HCT116 (cell line): ENCODE data around the gene ABCG1. TPM values are rescaled to one million over a fixed set of nuclear protein-coding genes. Genes with fewer than 3 reads are reported as not detected.

Experiments used
- ATAC-seq: fragments of 200-7000 bp; cut with Tn5 transposase; 2 replicates; pipeline ENCODE4 v1.9.1; 2020; ENCODE audit warnings: mild to moderate bottlenecking, moderate library complexity
- BruUV-seq: library from RNA; stranded (reverse); fragments of 400-500 nt; replicated peaks from 2 replicates; lab custom pipeline; 2021; lab: Mats Ljungman, UMichigan
- CTCF ChIA-PET: fragments of 300-600 bp; sonication (Branson Sonifier 250); formaldehyde crosslinking; loops from one replicate; lab custom pipeline; 2021; ENCODE audit warnings: antibody characterized with exemption; lab: Charles Lee
- POLR2A ChIA-PET: fragments of 300-600, 350-600 bp; sonication (Branson Sonifier 250); formaldehyde crosslinking; loops from one replicate; lab custom pipeline; 2021; ENCODE audit warnings: antibody characterized with exemption; lab: Charles Lee
- RAD21 ChIA-PET, 2 experiments: fragments of 300-600 bp; sonication (Branson Sonifier 250); formaldehyde crosslinking; loops; one replicate each; lab custom pipeline; 2023; ENCODE audit warnings: low total read pairs in 2 of 2; ENCODE audit not compliant: uncharacterized antibody in 2 of 2, unreplicated experiment in 2 of 2, low non-redundant PET in 1 of 2; lab: Charles Lee
- DNase-seq: peaks from one replicate; pipeline ENCODE4 v3.0.0-alpha.2; 2010; ENCODE audit warnings: low read depth, low spot score
- H2AFZ ChIP-seq: fragments of 200-600 bp; shearing (Covaris generic), sonication (generic); 2 replicates; pipeline ENCODE4 v1.6.1; 2017; ENCODE audit warnings: low read depth, mixed run types, mixed read lengths, antibody characterized with exemption, low read length; ENCODE audit not compliant: poor library complexity, severe bottlenecking
- H3K27ac ChIP-seq: 2 replicates; pipeline ENCODE4 v1.5.1; 2012; ENCODE audit warnings: low read depth, low read length
- H3K27me3 ChIP-seq: fragments of 200-600 bp; sonication (generic); 2 replicates; pipeline ENCODE4 v1.6.1; 2016; ENCODE audit warnings: mixed run types, low read length, mixed read lengths; ENCODE audit not compliant: insufficient read depth
- H3K36me3 ChIP-seq, 2 experiments: fragments of 200-500 bp in 1 of 2; fragments of 200-600 bp in 1 of 2; sonication (Bioruptor generic) in 1 of 2; sonication (generic) in 1 of 2; 2 replicates each; pipeline versions ENCODE4 v1.5.1 to v1.6.1; 2014 to 2016; ENCODE audit warnings: low read length in 2 of 2, inconsistent platforms in 1 of 2, mixed read lengths in 1 of 2, mixed run types in 1 of 2; ENCODE audit not compliant: insufficient read depth in 2 of 2, control insufficient read depth in 1 of 2
- H3K4me1 ChIP-seq, 2 experiments: fragments of 200-600 bp in 1 of 2; sonication (generic) in 1 of 2; 2 replicates each; pipeline versions ENCODE4 v1.5.1 to v1.6.1; 2012 to 2017; ENCODE audit warnings: low read length in 2 of 2, inconsistent platforms in 1 of 2, mild to moderate bottlenecking in 1 of 2, mixed read lengths in 1 of 2, mixed run types in 1 of 2, moderate library complexity in 1 of 2; ENCODE audit not compliant: insufficient read depth in 2 of 2, control insufficient read depth in 1 of 2
- H3K4me2 ChIP-seq: fragments of 200-600 bp; sonication (generic); 2 replicates; pipeline ENCODE4 v1.6.1; 2017; ENCODE audit warnings: mixed run types, low read length, mixed read lengths
- H3K4me3 ChIP-seq, 2 experiments: fragments of 200-600 bp in 1 of 2; sonication (generic) in 1 of 2; replicated peaks in 1 of 2; 2 replicates each; pipeline ENCODE4 v1.5.1; 2011 to 2016; ENCODE audit warnings: low read length in 2 of 2, control low read depth in 1 of 2, low read depth in 1 of 2, mild to moderate bottlenecking in 1 of 2, mixed read lengths in 1 of 2, mixed run types in 1 of 2
- H3K79me2 ChIP-seq: fragments of 200-600 bp; sonication (generic); 2 replicates; pipeline ENCODE4 v1.6.1; 2017; ENCODE audit warnings: mild to moderate bottlenecking, mixed run types, low read length, moderate library complexity, mixed read lengths; ENCODE audit not compliant: insufficient read depth
- H3K9ac ChIP-seq: fragments of 200-600 bp; sonication (generic); 2 replicates; pipeline ENCODE4 v1.6.1; 2016; ENCODE audit warnings: low read length, mixed read lengths
- H3K9me2 ChIP-seq: fragments of 200-600 bp; sonication (generic), shearing (Covaris generic); 2 replicates; pipeline ENCODE4 v1.6.1; 2017; ENCODE audit warnings: mixed run types, mild to moderate bottlenecking, moderate library complexity; ENCODE audit not compliant: insufficient read depth
- H3K9me3 ChIP-seq, 2 experiments: fragments of 200-500 bp in 1 of 2; fragments of 200-600 bp in 1 of 2; sonication (Bioruptor generic) in 1 of 2; sonication (generic) in 1 of 2; 2 replicates each; pipeline ENCODE4 v1.6.1; 2014 to 2017; ENCODE audit warnings: low read length in 2 of 2, mixed read lengths in 2 of 2, inconsistent platforms in 1 of 2, low read depth in 1 of 2, mild to moderate bottlenecking in 1 of 2, mixed run types in 1 of 2, moderate library complexity in 1 of 2; ENCODE audit not compliant: control insufficient read depth in 1 of 2, insufficient read depth in 1 of 2
- H4K20me1 ChIP-seq: fragments of 200-600 bp; sonication (generic), shearing (Covaris generic); 2 replicates; pipeline ENCODE4 v1.6.1; 2017; ENCODE audit warnings: mixed run types, mild to moderate bottlenecking, moderate library complexity; ENCODE audit not compliant: insufficient read depth
- CBX3 ChIP-seq: IDR thresholded peaks from 2 replicates; pipeline ENCODE4 v1.6.1; 2012; ENCODE audit warnings: low read depth
- EGR1 ChIP-seq: IDR thresholded peaks from 2 replicates; pipeline ENCODE4 v1.6.1; 2012; ENCODE audit warnings: low read depth
- ELF1 ChIP-seq: IDR thresholded peaks from 2 replicates; pipeline ENCODE4 v1.6.1; 2012; ENCODE audit warnings: low read depth, borderline replicate concordance
- EZH2 ChIP-seq: fragments of 200-600 bp; sonication (generic); IDR thresholded peaks from 2 replicates; pipeline ENCODE4 v1.6.1; 2017; ENCODE audit warnings: antibody characterized with exemption, mixed run types
- EZH2phosphoT487 ChIP-seq: fragments of 200-600 bp; IDR thresholded peaks from 2 replicates; pipeline ENCODE4 v1.6.1; 2018; ENCODE audit warnings: antibody characterized with exemption, borderline replicate concordance
- FOSL1 ChIP-seq: IDR thresholded peaks from 2 replicates; pipeline ENCODE4 v1.6.1; 2012; ENCODE audit warnings: low read depth
- JUND ChIP-seq: IDR thresholded peaks from 2 replicates; pipeline ENCODE4 v1.6.1; 2012
- POLR2A ChIP-seq: IDR thresholded peaks from 2 replicates; pipeline ENCODE4 v1.7.0; 2011; ENCODE audit warnings: borderline replicate concordance; ENCODE audit not compliant: insufficient read depth, insufficient read length; ENCODE audit errors: extremely low read depth
- RAD21 ChIP-seq: IDR thresholded peaks from 2 replicates; pipeline ENCODE4 v1.6.1; 2012; ENCODE audit warnings: low read depth, mild to moderate bottlenecking
- SP1 ChIP-seq: IDR thresholded peaks from 2 replicates; pipeline ENCODE4 v1.6.1; 2012; ENCODE audit warnings: low read depth
- SRF ChIP-seq: IDR thresholded peaks from 2 replicates; pipeline ENCODE4 v1.6.1; 2012; ENCODE audit warnings: low read depth
- TCF7L2 ChIP-seq: IDR thresholded peaks from 2 replicates; pipeline ENCODE4 v1.7.0; 2011; ENCODE audit warnings: borderline replicate concordance, inconsistent platforms; ENCODE audit not compliant: insufficient read depth, insufficient read length; ENCODE audit errors: extremely low read depth
- YY1 ChIP-seq: IDR thresholded peaks from 2 replicates; pipeline ENCODE4 v1.6.1; 2011; ENCODE audit warnings: low read length, low read depth, moderate library complexity, mild to moderate bottlenecking; ENCODE audit not compliant: insufficient replicate concordance; ENCODE audit errors: extremely low read depth
- ZFX ChIP-seq: fragments of 450-650 bp; IDR thresholded peaks from 2 replicates; pipeline ENCODE4 v1.6.1; 2017
- ZNF274 ChIP-seq: fragments of 200-500 bp; sonication (Bioruptor generic); IDR thresholded peaks from 2 replicates; pipeline ENCODE4 v1.6.1; 2014; ENCODE audit warnings: mild to moderate bottlenecking, low read depth, low read length, inconsistent platforms
- intact Hi-C: fragments of 100-400 bp; cut with micrococcal nuclease; formaldehyde crosslinking; loops from 2 replicates; pipeline ENCODE4 v1.10.0; 2022
- total RNA-seq: library from RNA; stranded (reverse); gene quantifications from one replicate; pipeline ENCODE4 v1.2.1, GENCODE V29; 2021; ENCODE audit not compliant: unreplicated experiment
- TF ChIP-seq, protein P1 (sequence below): IDR thresholded peaks from 2 replicates; pipeline ENCODE4 v1.6.1; 2012
- TF ChIP-seq, protein P2 (sequence below): IDR thresholded peaks from 2 replicates; pipeline ENCODE4 v1.6.1; 2012
- TF ChIP-seq, protein P3 (sequence below): IDR thresholded peaks from 2 replicates; pipeline ENCODE4 v1.6.1; 2011; ENCODE audit warnings: mild to moderate bottlenecking, low read length, moderate library complexity; ENCODE audit not compliant: insufficient replicate concordance; ENCODE audit errors: extremely low read depth
- TF ChIP-seq, protein P4 (sequence below), 3 experiments: fragments of 200-600 bp in 1 of 3; sonication (generic) in 1 of 3; IDR thresholded peaks in 2 of 3; conservative IDR thresholded peaks in 1 of 3; 2 replicates each; pipeline ENCODE4 v1.5.1; 2012 to 2017; ENCODE audit warnings: low read depth in 2 of 3, low read length in 2 of 3, antibody characterized with exemption in 1 of 3, borderline replicate concordance in 1 of 3, control low read depth in 1 of 3, mild to moderate bottlenecking in 1 of 3, mixed read lengths in 1 of 3, mixed run types in 1 of 3, moderate library complexity in 1 of 3; ENCODE audit not compliant: insufficient read depth in 1 of 3

The ABCG1 gene
- total RNA-seq, 1 experiment from 2014 or later: 1.6 TPM

DNA sequence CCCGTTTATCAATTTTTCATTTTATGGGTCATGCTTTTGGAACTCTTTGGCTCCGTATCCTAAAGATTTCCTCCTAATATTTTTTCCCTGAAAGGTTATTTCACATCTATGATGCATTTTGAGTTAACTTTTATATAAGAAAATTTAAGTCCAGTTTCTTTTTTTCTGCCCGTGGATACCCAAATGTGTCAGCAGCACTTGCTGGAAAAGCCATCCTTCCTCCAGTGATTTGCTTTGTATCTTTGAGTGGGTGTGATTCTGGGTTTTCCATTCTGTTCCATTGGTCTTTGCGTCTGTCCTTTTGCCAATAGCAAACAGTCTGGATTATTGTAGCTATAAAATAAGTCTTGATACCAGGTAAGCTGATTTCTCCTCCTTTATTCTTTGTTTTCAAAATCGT, 15.6 kb upstream of the ABCG1 start:
- CTCF ChIA-PET: no interaction called here
- no peaks in the 10 kb centered on the region for H3K27me3 ChIP-seq
- TF ChIP-seq ELF1 (no peak), EZH2phosphoT487 (no peak), POLR2A (no peak), EGR1 (no peak), SRF (no peak), YY1 (no peak), SP1 (no peak), ZFX (no peak), CBX3 (no peak)
- TF ChIP-seq, protein P1, sequence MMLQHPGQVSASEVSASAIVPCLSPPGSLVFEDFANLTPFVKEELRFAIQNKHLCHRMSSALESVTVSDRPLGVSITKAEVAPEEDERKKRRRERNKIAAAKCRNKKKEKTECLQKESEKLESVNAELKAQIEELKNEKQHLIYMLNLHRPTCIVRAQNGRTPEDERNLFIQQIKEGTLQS: no peak
- TF ChIP-seq, protein P2, sequence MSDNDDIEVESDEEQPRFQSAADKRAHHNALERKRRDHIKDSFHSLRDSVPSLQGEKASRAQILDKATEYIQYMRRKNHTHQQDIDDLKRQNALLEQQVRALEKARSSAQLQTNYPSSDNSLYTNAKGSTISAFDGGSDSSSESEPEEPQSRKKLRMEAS: no peak
- TF ChIP-seq, all 23 proteins: peak for 0
- Histone ChIP-seq H3K4me2 (no peak overlapping the region), H3K9me3 (no peaks in the 10 kb centered on the region), H3K4me1 (peaks cover 7 to 9% of the 10 kb centered on the region in 2 experiments; a peak in 3 of 4 replicates), H4K20me1 (no peaks in the 10 kb centered on the region), H3K27ac (no peak overlapping the region), H3K9ac (no peak overlapping the region), H3K4me3 (no peak overlapping the region), H3K36me3 (no peaks in the 10 kb centered on the region), H3K9me2 (no peaks in the 10 kb centered on the region), H3K79me2 (no peaks in the 10 kb centered on the region), H2AFZ (no peak overlapping the region)
- no peak for DNase-seq
- ChIA-PET POLR2A (no interaction called here), RAD21 (no interaction called here)
- ATAC-seq: no peak
- intact Hi-C loops: no loop called here
- no TSS peak for BruUV-seq

DNA sequence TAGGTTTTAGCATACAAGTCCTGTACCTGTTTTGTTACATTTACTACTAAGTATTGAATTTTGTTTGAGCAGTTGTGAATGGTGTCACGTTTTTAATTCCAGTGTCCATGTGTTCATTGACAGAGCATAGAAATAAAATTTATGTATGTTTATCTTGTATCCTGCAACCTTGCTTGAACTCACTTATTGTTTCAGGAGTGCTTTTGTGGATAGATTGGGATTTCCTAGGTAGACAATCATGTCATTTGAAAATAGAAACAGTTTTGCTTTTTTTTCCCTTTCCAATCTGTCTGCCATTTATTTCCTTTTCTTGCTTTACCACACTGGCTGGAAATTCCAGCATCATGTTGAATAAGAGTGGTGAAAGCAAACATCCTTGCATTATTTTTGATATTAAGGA, 15.0 kb upstream of the ABCG1 start:
- no peak overlapping the region for H3K27ac ChIP-seq
- H3K9ac ChIP-seq: no peak overlapping the region
- H3K9me3 ChIP-seq: no peaks in the 10 kb centered on the region
- no peak overlapping the region for H2AFZ ChIP-seq
- H3K79me2 ChIP-seq: no peaks in the 10 kb centered on the region
- peaks cover 5 to 6% of the 10 kb centered on the region in 2 experiments; a peak in 3 of 4 replicates for H3K4me1 ChIP-seq
- intact Hi-C loops: no loop called here
- RAD21 ChIA-PET: no interaction called here
- TF ChIP-seq, protein P3, sequence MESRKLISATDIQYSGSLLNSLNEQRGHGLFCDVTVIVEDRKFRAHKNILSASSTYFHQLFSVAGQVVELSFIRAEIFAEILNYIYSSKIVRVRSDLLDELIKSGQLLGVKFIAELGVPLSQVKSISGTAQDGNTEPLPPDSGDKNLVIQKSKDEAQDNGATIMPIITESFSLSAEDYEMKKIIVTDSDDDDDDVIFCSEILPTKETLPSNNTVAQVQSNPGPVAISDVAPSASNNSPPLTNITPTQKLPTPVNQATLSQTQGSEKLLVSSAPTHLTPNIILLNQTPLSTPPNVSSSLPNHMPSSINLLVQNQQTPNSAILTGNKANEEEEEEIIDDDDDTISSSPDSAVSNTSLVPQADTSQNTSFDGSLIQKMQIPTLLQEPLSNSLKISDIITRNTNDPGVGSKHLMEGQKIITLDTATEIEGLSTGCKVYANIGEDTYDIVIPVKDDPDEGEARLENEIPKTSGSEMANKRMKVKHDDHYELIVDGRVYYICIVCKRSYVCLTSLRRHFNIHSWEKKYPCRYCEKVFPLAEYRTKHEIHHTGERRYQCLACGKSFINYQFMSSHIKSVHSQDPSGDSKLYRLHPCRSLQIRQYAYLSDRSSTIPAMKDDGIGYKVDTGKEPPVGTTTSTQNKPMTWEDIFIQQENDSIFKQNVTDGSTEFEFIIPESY: no peak
- TF ChIP-seq SP1 (no peak), EZH2 (no peak), ZNF274 (no peak), CBX3 (no peak), JUND (no peak), TCF7L2 (no peak), SRF (no peak), FOSL1 (no peak), EZH2phosphoT487 (no peak), RAD21 (no peak)
- TF ChIP-seq, protein P4, sequence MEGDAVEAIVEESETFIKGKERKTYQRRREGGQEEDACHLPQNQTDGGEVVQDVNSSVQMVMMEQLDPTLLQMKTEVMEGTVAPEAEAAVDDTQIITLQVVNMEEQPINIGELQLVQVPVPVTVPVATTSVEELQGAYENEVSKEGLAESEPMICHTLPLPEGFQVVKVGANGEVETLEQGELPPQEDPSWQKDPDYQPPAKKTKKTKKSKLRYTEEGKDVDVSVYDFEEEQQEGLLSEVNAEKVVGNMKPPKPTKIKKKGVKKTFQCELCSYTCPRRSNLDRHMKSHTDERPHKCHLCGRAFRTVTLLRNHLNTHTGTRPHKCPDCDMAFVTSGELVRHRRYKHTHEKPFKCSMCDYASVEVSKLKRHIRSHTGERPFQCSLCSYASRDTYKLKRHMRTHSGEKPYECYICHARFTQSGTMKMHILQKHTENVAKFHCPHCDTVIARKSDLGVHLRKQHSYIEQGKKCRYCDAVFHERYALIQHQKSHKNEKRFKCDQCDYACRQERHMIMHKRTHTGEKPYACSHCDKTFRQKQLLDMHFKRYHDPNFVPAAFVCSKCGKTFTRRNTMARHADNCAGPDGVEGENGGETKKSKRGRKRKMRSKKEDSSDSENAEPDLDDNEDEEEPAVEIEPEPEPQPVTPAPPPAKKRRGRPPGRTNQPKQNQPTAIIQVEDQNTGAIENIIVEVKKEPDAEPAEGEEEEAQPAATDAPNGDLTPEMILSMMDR (IDR thresholded peaks at IDR 0.05 in 2 of 3, conservative IDR thresholded peaks at IDR 0.05 in 1 of 3; ENCODE audit: borderline replicate concordance in 1 of 3, insufficient read depth in 1 of 3, low read depth in 2 of 3, low read length in 2 of 3): no peak
- TF ChIP-seq, all 23 proteins: peak for 0
- H3K4me3 ChIP-seq: no peak overlapping the region
- H3K4me2 ChIP-seq: no peak overlapping the region
- POLR2A ChIA-PET: no interaction called here
- CTCF ChIA-PET: no interaction called here
- no peak for DNase-seq
- H4K20me1 ChIP-seq: no peaks in the 10 kb centered on the region
- no TSS peak for BruUV-seq
- ATAC-seq: no peak
- no peaks in the 10 kb centered on the region for H3K36me3 ChIP-seq
- no peaks in the 10 kb centered on the region for H3K9me2 ChIP-seq
- H3K27me3 ChIP-seq: no peaks in the 10 kb centered on the region
